Hematopoietic multipotent progenitor cell (in vitro differentiated cells): ENCODE data around the gene SLF2. TPM values are rescaled to one million over a fixed set of nuclear protein-coding genes. Genes with fewer than 3 reads are reported as not detected.

Source experiments
- DNase-seq, 3 donors: peaks; one replicate each; pipeline ENCODE4 v3.0.0-alpha.2; 2011 to 2015; ENCODE audit warnings: low read depth in 2 of 3, low spot score in 2 of 3
- total RNA-seq: library from RNA; depleted of rRNA; stranded (reverse); fragments of >200 nt; gene quantifications from one replicate; pipeline ENCODE4 v1.2.3, GENCODE V29; 2012

SLF2 gene
- total RNA-seq: 9.2 TPM

- DNase-seq: peak; percentile 66 to 98 (median 94)
Observed at GRCh38 chr10:100912605-100913469, at the start of gene SLF2. Gene SLF2 (plus strand): TSS chr10:100912963. CDS start chr10:100913111, 148 bp downstream.

- DNase-seq: no peak
Observed at GRCh38 chr10:100863433-100863832, 49.3 kb upstream of the SLF2 start.

GRCh38 chr10:100864036-100864885 lies 48.5 kb upstream of the SLF2 start:
- DNase-seq: no peak

- DNase-seq: no peak
Observed at GRCh38 chr10:100864978-100865377, 47.8 kb upstream of the SLF2 start.

GRCh38 chr10:100866010-100866409 lies 46.8 kb upstream of the SLF2 start:
- no peak for DNase-seq

GRCh38 chr10:100866575-100867098 lies 46.1 kb upstream of the SLF2 start:
- no peak for DNase-seq

GRCh38 chr10:100867261-100867963 lies 45.4 kb upstream of the SLF2 start:
- DNase-seq: no peak

- no peak for DNase-seq
Observed at GRCh38 chr10:100868382-100868781, 44.4 kb upstream of the SLF2 start.

- DNase-seq: no peak
Observed at GRCh38 chr10:100869399-100869798, 43.4 kb upstream of the SLF2 start.

GRCh38 chr10:100872034-100872791 lies 40.5 kb upstream of the SLF2 start:
- peak in 2 of 3 donors; percentile 51 to 69 for DNase-seq

GRCh38 chr10:100873146-100873826 lies 39.5 kb upstream of the SLF2 start:
- no peak for DNase-seq

- no peak for DNase-seq
Observed at GRCh38 chr10:100873827-100874326, 38.9 kb upstream of the SLF2 start.

GRCh38 chr10:100874702-100875483 lies 37.9 kb upstream of the SLF2 start:
- DNase-seq: no peak

- no peak for DNase-seq
Observed at GRCh38 chr10:100875484-100876166, 37.1 kb upstream of the SLF2 start.

GRCh38 chr10:100876585-100877460 lies 35.9 kb upstream of the SLF2 start:
- DNase-seq: no peak

GRCh38 chr10:100877461-100877850 lies 35.3 kb upstream of the SLF2 start:
- DNase-seq: no peak
